ENCODE measurements around the gene LHFPL2.

Gene LHFPL2

GRCh38 chr5:78570646-78571045 lies 77.9 kb downstream of the LHFPL2 start:
- ChIA-PET POLR2A (no interaction called here), CTCF (no interaction called here)
- TF ChIP-seq, protein P1, sequence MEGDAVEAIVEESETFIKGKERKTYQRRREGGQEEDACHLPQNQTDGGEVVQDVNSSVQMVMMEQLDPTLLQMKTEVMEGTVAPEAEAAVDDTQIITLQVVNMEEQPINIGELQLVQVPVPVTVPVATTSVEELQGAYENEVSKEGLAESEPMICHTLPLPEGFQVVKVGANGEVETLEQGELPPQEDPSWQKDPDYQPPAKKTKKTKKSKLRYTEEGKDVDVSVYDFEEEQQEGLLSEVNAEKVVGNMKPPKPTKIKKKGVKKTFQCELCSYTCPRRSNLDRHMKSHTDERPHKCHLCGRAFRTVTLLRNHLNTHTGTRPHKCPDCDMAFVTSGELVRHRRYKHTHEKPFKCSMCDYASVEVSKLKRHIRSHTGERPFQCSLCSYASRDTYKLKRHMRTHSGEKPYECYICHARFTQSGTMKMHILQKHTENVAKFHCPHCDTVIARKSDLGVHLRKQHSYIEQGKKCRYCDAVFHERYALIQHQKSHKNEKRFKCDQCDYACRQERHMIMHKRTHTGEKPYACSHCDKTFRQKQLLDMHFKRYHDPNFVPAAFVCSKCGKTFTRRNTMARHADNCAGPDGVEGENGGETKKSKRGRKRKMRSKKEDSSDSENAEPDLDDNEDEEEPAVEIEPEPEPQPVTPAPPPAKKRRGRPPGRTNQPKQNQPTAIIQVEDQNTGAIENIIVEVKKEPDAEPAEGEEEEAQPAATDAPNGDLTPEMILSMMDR (IDR thresholded peaks at IDR 0.05; ENCODE audit: insufficient read depth, low read length, missing control alignments): no peak
- no peak for DNase-seq (ENCODE audit: low read depth, low spot score)
- H3K4me3 ChIP-seq (ENCODE audit: low read depth, low read length): no peak overlapping the region

DNA sequence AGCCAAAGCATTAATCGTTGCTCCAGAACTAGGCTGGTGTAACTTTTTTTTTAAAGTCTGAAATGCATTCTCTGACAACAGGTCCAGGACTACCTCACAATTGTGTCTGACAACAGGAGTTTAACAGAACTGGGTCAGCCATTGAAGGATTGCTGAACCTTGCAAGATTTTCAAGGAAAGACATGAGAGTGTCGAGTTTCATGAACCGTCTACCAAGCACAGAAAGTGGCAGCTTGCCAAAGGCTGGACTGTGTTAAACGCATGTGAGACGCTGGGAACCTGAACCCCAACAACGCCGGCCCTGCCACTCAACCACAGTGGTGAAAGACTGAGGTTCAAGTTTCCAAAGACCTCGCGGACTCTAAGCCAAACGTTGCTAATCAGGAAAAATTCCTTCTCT lies 79.1 kb downstream of the LHFPL2 start:
- DNase-seq (ENCODE audit: low read depth, low spot score): no peak
- ChIA-PET CTCF (no interaction called here), POLR2A (no interaction called here)
- TF ChIP-seq, protein P1 (IDR thresholded peaks at IDR 0.05; ENCODE audit: insufficient read depth, low read length, missing control alignments): no peak
- H3K4me3 ChIP-seq (ENCODE audit: low read depth, low read length): no peak overlapping the region

GRCh38 chr5:78568676-78569075 lies 79.9 kb downstream of the LHFPL2 start:
- CTCF ChIA-PET: no interaction called here
- DNase-seq (ENCODE audit: low read depth, low spot score): no peak
- TF ChIP-seq, protein P1 (IDR thresholded peaks at IDR 0.05; ENCODE audit: insufficient read depth, low read length, missing control alignments): no peak
- H3K4me3 ChIP-seq (ENCODE audit: low read depth, low read length): no peak overlapping the region
- POLR2A ChIA-PET: no interaction called here

DNA sequence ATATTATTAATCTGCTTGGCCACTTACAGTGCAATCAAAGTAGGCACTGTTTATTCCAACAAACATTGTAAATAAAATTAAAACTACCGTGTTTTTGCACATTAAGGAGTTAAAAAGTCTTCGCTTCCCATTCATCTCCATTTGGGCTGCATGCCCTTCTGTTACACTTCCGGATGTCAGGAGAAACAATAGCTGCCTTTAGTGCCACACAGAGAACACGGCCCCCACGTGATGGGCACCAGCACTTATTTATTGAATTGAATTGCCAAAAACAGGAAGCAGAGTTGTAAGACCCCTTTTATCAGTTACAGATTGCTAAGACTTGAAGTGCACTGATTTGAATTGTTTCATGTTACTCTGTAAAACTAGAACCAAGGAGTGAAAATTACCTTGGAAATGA lies 80.4 kb downstream of the LHFPL2 start:
- DNase-seq (ENCODE audit: low read depth, low spot score): no peak
- POLR2A ChIA-PET: no interaction called here
- CTCF ChIA-PET: no interaction called here
- H3K4me3 ChIP-seq (ENCODE audit: low read depth, low read length): no peak overlapping the region
- TF ChIP-seq, protein P1 (IDR thresholded peaks at IDR 0.05; ENCODE audit: insufficient read depth, low read length, missing control alignments): no peak

- no peak for DNase-seq (ENCODE audit: low read depth, low spot score)
- TF ChIP-seq, protein P1 (IDR thresholded peaks at IDR 0.05; ENCODE audit: insufficient read depth, low read length, missing control alignments): no peak
- no peak overlapping the region for H3K4me3 ChIP-seq (ENCODE audit: low read depth, low read length)
- CTCF ChIA-PET: interaction anchor here (0.6 kb wide), 1 partner anchor 18 kb away, joined by 3 read pairs; no protein-coding TSS in a partner anchor
- POLR2A ChIA-PET: no interaction called here
Observed at GRCh38 chr5:78567617-78568016, 81.0 kb downstream of the LHFPL2 start.

DNA sequence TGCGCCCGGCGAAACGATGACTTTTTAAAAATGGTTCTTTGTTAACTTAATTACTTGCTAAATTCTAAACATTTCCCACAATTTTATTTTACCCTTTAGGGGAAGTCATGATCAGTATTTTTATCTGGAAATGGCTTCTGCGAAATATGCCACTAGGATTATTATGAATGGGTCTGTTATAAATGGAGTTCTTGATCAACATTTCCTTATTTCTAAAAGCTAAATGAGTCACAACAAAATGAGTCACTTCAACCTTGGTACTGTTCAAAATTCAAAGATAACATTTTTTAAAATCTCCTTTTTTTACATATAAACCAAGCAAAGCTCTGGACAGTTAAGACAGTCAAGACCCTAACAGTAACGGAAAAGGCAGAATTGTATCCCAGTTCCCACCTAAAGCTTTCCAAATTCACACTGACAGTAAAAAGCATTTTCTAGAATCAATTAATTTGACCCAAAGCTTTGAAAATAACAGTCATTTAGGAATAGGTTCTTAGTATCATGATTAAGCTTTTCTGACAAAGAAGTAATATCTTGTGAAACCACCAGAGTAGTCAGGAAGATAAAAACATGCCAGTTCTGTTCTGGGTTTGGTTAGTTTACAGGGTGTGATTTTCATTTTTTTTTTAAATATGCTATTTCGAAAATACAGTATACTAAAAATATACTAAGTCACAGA lies 81.7 kb downstream of the LHFPL2 start:
- ChIA-PET CTCF (interaction anchor here (0.6 to 1.3 kb wide), 3 partner anchors 17 to 332 kb away, joined by 3 to 5 read pairs (median 4); no protein-coding TSS in a partner anchor), POLR2A (no interaction called here)
- TF ChIP-seq, protein P1 (IDR thresholded peaks at IDR 0.05; ENCODE audit: insufficient read depth, low read length, missing control alignments): no peak
- DNase-seq (ENCODE audit: low read depth, low spot score): no peak
- H3K4me3 ChIP-seq (ENCODE audit: low read depth, low read length): no peak overlapping the region

All from AG04449 (cell line).